HepG2 (cell line): ENCODE data around the gene KRTAP26-1. TPM values are rescaled to one million over a fixed set of nuclear protein-coding genes. Genes with fewer than 3 reads are reported as not detected.

ENCODE experiments used
- ATAC-seq: fragments of 200-7000 bp; cut with Tn5 transposase; 3 replicates; pipeline ENCODE4 v1.9.1; 2020; ENCODE audit warnings: mild to moderate bottlenecking, moderate library complexity
- BruUV-seq: library from RNA; stranded (reverse); fragments of 400-500 nt; replicated peaks from 2 replicates; lab custom pipeline; 2021; lab: Mats Ljungman, UMichigan
- CTCF ChIA-PET: fragments of 300-600 bp; formaldehyde crosslinking; extraction: SDS; loops from one replicate; lab custom pipeline; 2021; ENCODE audit warnings: low total read pairs, inconsistent platforms, low intra/inter-chr PET ratio; lab: Yijun Ruan, JAX
- POLR2A ChIA-PET: fragments of 350-600 bp; sonication (Branson Sonifier 250); formaldehyde crosslinking; loops from one replicate; lab custom pipeline; 2020; ENCODE audit warnings: antibody characterized with exemption, inconsistent platforms; lab: Yijun Ruan, JAX
- DNase-seq: peaks from one replicate; pipeline ENCODE4 v3.0.0-alpha.2; 2015; ENCODE audit warnings: low spot score
- FAIRE-seq: peaks from 3 replicates; lab custom pipeline; 2011; peaks lifted over from hg19 to GRCh38; lab: Jason Lieb, UNC
- H2AFZ ChIP-seq: one replicate; pipeline ENCODE4 v1.6.1; 2011; ENCODE audit warnings: low read length, inconsistent platforms
- H3K27ac ChIP-seq: fragments of 300-600 bp; 3 replicates; pipeline ENCODE4 v1.8.0; 2011; ENCODE audit warnings: mixed run types, mild to moderate bottlenecking, mixed read lengths, low read length, inconsistent platforms; ENCODE audit not compliant: insufficient read depth; ENCODE audit errors: extremely low read length
- H3K27me3 ChIP-seq, 2 experiments: fragments of 200-600 bp in 1 of 2; 2 replicates in 1 of 2; 3 replicates in 1 of 2; pipeline versions ENCODE4 v1.6.0 to v1.8.0; 2011; ENCODE audit warnings: low read length in 2 of 2, mild to moderate bottlenecking in 2 of 2, moderate library complexity in 2 of 2, inconsistent platforms in 1 of 2; ENCODE audit not compliant: insufficient read depth in 2 of 2, control insufficient read depth in 1 of 2
- H3K36me3 ChIP-seq, 2 experiments: fragments of 200-600 bp in 1 of 2; replicated peaks in 1 of 2; 2 replicates in 1 of 2; 3 replicates in 1 of 2; pipeline versions ENCODE4 v1.5.1 to v1.8.0; 2011; ENCODE audit warnings: low read length in 2 of 2, inconsistent platforms in 1 of 2; ENCODE audit not compliant: insufficient read depth in 2 of 2, control insufficient read depth in 1 of 2
- H3K4me1 ChIP-seq: 2 replicates; pipeline ENCODE4 v1.5.1; 2012; ENCODE audit warnings: low read length, inconsistent platforms; ENCODE audit not compliant: insufficient read depth
- H3K4me2 ChIP-seq: 2 replicates; pipeline ENCODE4 v1.6.0; 2011; ENCODE audit warnings: low read depth, low read length, inconsistent platforms
- H3K4me3 ChIP-seq, 3 experiments: fragments of 200-600 bp in 1 of 3; sonication (generic), shearing (Covaris generic) in 1 of 3; replicated peaks in 1 of 3; 2 replicates each; pipeline ENCODE4 v1.5.1; 2011 to 2016; ENCODE audit warnings: low read length in 3 of 3, inconsistent platforms in 2 of 3, low read depth in 2 of 3, mild to moderate bottlenecking in 2 of 3, control low read depth in 1 of 3, mixed read lengths in 1 of 3; ENCODE audit not compliant: insufficient read depth in 1 of 3
- H3K79me2 ChIP-seq: one replicate; pipeline ENCODE4 v1.6.1; 2011; ENCODE audit warnings: low read length, inconsistent platforms; ENCODE audit not compliant: insufficient read depth
- H3K9ac ChIP-seq: 2 replicates; pipeline ENCODE4 v1.6.0; 2011; ENCODE audit warnings: mild to moderate bottlenecking, low read depth, low read length, inconsistent platforms; ENCODE audit not compliant: insufficient read depth
- H3K9me3 ChIP-seq: 2 replicates; pipeline ENCODE4 v1.5.1; 2012; ENCODE audit warnings: mild to moderate bottlenecking, low read length
- H4K20me1 ChIP-seq: 2 replicates; pipeline ENCODE4 v1.6.0; 2011; ENCODE audit warnings: inconsistent platforms, mild to moderate bottlenecking, low read length, moderate library complexity; ENCODE audit not compliant: insufficient read depth
- BHLHE40 ChIP-seq: IDR thresholded peaks from 2 replicates; pipeline ENCODE4 v1.6.1; 2011; ENCODE audit warnings: low read length, improper control_type of control experiment
- CBX5 ChIP-seq: sonication (generic); formaldehyde crosslinking; IDR thresholded peaks from 2 replicates; pipeline ENCODE4 v1.4.0; 2020; ENCODE audit warnings: missing genetic modification reagents, borderline replicate concordance
- DMAP1 ChIP-seq: IDR thresholded peaks from 2 replicates; pipeline ENCODE4 v1.6.1; 2016
- E2F5 ChIP-seq: sonication (generic); formaldehyde crosslinking; conservative IDR thresholded peaks from 2 replicates; pipeline ENCODE4 v1.4.0; 2020; ENCODE audit warnings: missing genetic modification reagents
- ERF ChIP-seq: IDR thresholded peaks from 2 replicates; pipeline ENCODE4 v1.6.1; 2018; ENCODE audit warnings: missing biosample characterization, missing genetic modification reagents
- FOSL2 ChIP-seq: sonication (generic); formaldehyde crosslinking; IDR thresholded peaks from 2 replicates; pipeline ENCODE4 v1.4.0; 2020; ENCODE audit warnings: missing genetic modification reagents
- GABPA ChIP-seq, 2 experiments: IDR thresholded peaks; 2 replicates each; pipeline ENCODE4 v1.6.1; 2011 to 2016; ENCODE audit warnings: low read depth in 2 of 2, low read length in 1 of 2, missing biosample characterization in 1 of 2, missing genetic modification characterization in 1 of 2
- HNF4A ChIP-seq: sonication (generic); formaldehyde crosslinking; IDR thresholded peaks from 2 replicates; pipeline ENCODE4 v1.4.0; 2020; ENCODE audit warnings: missing genetic modification reagents
- MEIS2 ChIP-seq: sonication (generic); formaldehyde crosslinking; IDR thresholded peaks from 2 replicates; pipeline ENCODE4 v1.9.0; 2021; ENCODE audit warnings: mild to moderate bottlenecking, missing genetic modification reagents
- RELA ChIP-seq: sonication (generic); formaldehyde crosslinking; IDR thresholded peaks from 2 replicates; pipeline ENCODE4 v1.4.0; 2020; ENCODE audit warnings: missing genetic modification reagents
- SCMH1 ChIP-seq: sonication (generic); formaldehyde crosslinking; IDR thresholded peaks from 2 replicates; pipeline ENCODE4 v1.9.0; 2021; ENCODE audit warnings: missing genetic modification reagents, mild to moderate bottlenecking, borderline replicate concordance
- SMAD3 ChIP-seq: sonication (generic); formaldehyde crosslinking; IDR thresholded peaks from 2 replicates; pipeline ENCODE4 v1.4.0; 2020; ENCODE audit warnings: missing genetic modification reagents
- SP140L ChIP-seq: sonication (generic); formaldehyde crosslinking; IDR thresholded peaks from 2 replicates; pipeline ENCODE4 v1.4.0; 2020; ENCODE audit warnings: missing genetic modification reagents, borderline replicate concordance
- SP5 ChIP-seq: IDR thresholded peaks from 2 replicates; pipeline ENCODE4 v1.6.1; 2016; ENCODE audit warnings: low read depth, borderline replicate concordance
- TBP ChIP-seq: sonication (generic); formaldehyde crosslinking; IDR thresholded peaks from 2 replicates; pipeline ENCODE4 v1.5.0; 2020; ENCODE audit warnings: missing genetic modification reagents
- ZBTB46 ChIP-seq: sonication (generic); formaldehyde crosslinking; IDR thresholded peaks from 2 replicates; pipeline ENCODE4 v1.4.0; 2020; ENCODE audit warnings: mild to moderate bottlenecking, missing genetic modification reagents, borderline replicate concordance
- ZFP36L2 ChIP-seq: sonication (generic); formaldehyde crosslinking; IDR thresholded peaks from 2 replicates; pipeline ENCODE4 v1.4.0; 2020; ENCODE audit warnings: missing genetic modification reagents
- ZNF468 ChIP-seq: sonication (generic); formaldehyde crosslinking; IDR thresholded peaks from 2 replicates; pipeline ENCODE4 v1.8.0; 2022; ENCODE audit warnings: mild to moderate bottlenecking, moderate library complexity, missing genetic modification reagents
- ZNF605 ChIP-seq: sonication (generic); formaldehyde crosslinking; IDR thresholded peaks from 2 replicates; pipeline ENCODE4 v1.8.0; 2022; ENCODE audit warnings: mild to moderate bottlenecking, missing genetic modification reagents
- ZNF747 ChIP-seq: sonication (generic); formaldehyde crosslinking; IDR thresholded peaks from 2 replicates; pipeline ENCODE4 v1.8.1; 2023; ENCODE audit warnings: missing genetic modification reagents, mild to moderate bottlenecking, borderline replicate concordance
- WGBS: methylation state at CpG from one replicate; pipeline ENCODE4 v1.1.6; 2017; ENCODE audit warnings: low lambda C conversion rate; 5-methylcytosine and 5-hydroxymethylcytosine counted together
- in situ Hi-C: cut with HindIII; loops from 2 replicates; pipeline ENCODE4 v1.10.0; 2017; ENCODE audit warnings: low pct_unique_long_range_greater_than_20kb; ENCODE audit not compliant: extremely low pct_ligation_motif_present
- intact Hi-C: fragments of 100-400 bp; cut with micrococcal nuclease; formaldehyde crosslinking; loops from one replicate; pipeline ENCODE4 v1.10.0; 2022; ENCODE audit not compliant: unreplicated experiment
- polyA plus RNA-seq, 8 experiments: library from polyadenylated mRNA; depleted of rRNA in 3 of 8; stranded (reverse) in 7 of 8; unstranded in 1 of 8; fragments of >200 nt; fragmentation: Illumina TruSeq in 4 of 8; extraction: Trizol in 4 of 8; gene quantifications; 2 replicates each; pipeline versions ENCODE4 v1.2.1 to v1.2.3, GENCODE V29; 2011 to 2016; ENCODE audit warnings: low read depth in 4 of 8, missing spikeins in 1 of 8, mixed read lengths in 1 of 8; ENCODE audit not compliant: insufficient read depth in 1 of 8
- total RNA-seq, 5 experiments: library from RNA; depleted of rRNA; stranded (reverse); fragments of >200 nt; fragmentation: Illumina TruSeq; extraction: Trizol; gene quantifications; 2 replicates each; pipeline ENCODE4 v1.2.3, GENCODE V29; 2016; ENCODE audit warnings: low read depth in 1 of 5

Gene KRTAP26-1
- total and polyA plus RNA-seq, 2 of the 13 experiments (the other 11 are each of a cell fraction or from before 2014, with no cell fraction given), result not detected

DNA sequence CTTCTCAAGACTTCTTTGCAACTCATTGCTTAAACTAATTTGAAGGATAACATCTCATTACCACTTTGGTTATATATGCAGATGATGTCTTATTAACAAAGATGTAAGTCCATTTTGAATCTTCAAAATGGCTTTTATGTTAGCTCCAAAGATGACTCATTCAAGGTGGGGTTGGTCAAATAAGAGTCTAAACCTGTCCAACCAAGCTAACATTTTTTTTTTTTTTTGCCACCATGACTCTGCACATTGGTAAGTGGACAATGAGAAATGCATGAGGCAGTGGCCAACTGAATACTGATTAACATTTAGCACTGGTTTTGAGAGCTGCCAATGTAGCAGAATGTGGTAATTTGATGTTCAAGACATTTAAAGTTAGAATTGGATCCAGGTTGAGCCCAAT is 17.7 kb upstream of the KRTAP26-1 start:
- in situ Hi-C loops (loop anchor here (25.0 kb wide), 1 partner anchor 750 kb away; no protein-coding TSS in a partner anchor), intact Hi-C loops (no loop called here)
- Histone ChIP-seq H3K27me3 (no peaks in the 10 kb centered on the region), H3K27ac (no peak overlapping the region), H3K79me2 (no peaks in the 10 kb centered on the region), H3K4me1 (no peaks in the 10 kb centered on the region), H3K4me2 (no peak overlapping the region), H3K4me3 (no peak overlapping the region), H3K9me3 (peaks cover 66% of the 10 kb centered on the region), H4K20me1 (no peaks in the 10 kb centered on the region), H2AFZ (no peak overlapping the region), H3K9ac (no peak overlapping the region), H3K36me3 (no peaks in the 10 kb centered on the region)
- CTCF ChIA-PET, result no interaction called here
- DNase-seq (no peak), FAIRE-seq (no peak), ATAC-seq (no peak)
- no TSS peak for BruUV-seq
- TF ChIP-seq ZNF468 (CRISPR knock-in tag) (no peak), ZFP36L2 (CRISPR knock-in tag) (no peak), ERF (CRISPR knock-in tag) (no peak), CBX5 (CRISPR knock-in tag) (no peak), BHLHE40 (no peak), ZNF747 (CRISPR knock-in tag) (no peak), TBP (CRISPR knock-in tag) (no peak)
- POLR2A ChIA-PET, result no interaction called here

GRCh38 chr21:30337276-30337744 is 17.2 kb upstream of the KRTAP26-1 start, which contains the start of gene KRTAP27-1:
TSS of gene KRTAP27-1 (minus strand) at chr21:30337694. CDS start at chr21:30337668, 26 bp downstream.
- POLR2A ChIA-PET, result no interaction called here
- no peak within 1 kb of the TSS for H2AFZ ChIP-seq
- H3K4me3 ChIP-seq, result no peak within 1 kb of the TSS
- in situ Hi-C loops (loop anchor here (25.0 kb wide), 1 partner anchor 750 kb away; no protein-coding TSS in a partner anchor), intact Hi-C loops (no loop called here)
- FAIRE-seq (no peak), DNase-seq (no peak), ATAC-seq (no peak)
- H3K36me3 ChIP-seq, result no peaks in the 10 kb centered on the region
- WGBS, result 18% methylated on average over 3 of the region's 6 CpGs
- peaks cover 71% of the 10 kb centered on the region for H3K9me3 ChIP-seq
- H3K4me2 ChIP-seq, result no peak within 1 kb of the TSS
- H3K79me2 ChIP-seq, result no peaks in the 10 kb centered on the region
- no peaks in the 10 kb centered on the region for H3K4me1 ChIP-seq
- CTCF ChIA-PET, result no interaction called here
- H3K9ac ChIP-seq, result no peak within 1 kb of the TSS
- BruUV-seq, result no TSS peak
- H4K20me1 ChIP-seq, result no peaks in the 10 kb centered on the region
- H3K27me3 ChIP-seq, result no peaks in the 10 kb centered on the region
- H3K27ac ChIP-seq, result no peak within 1 kb of the TSS
- TF ChIP-seq ZNF605 (CRISPR knock-in tag) (no peak), MEIS2 (CRISPR knock-in tag) (no peak), HNF4A (CRISPR knock-in tag) (no peak), GABPA (IDR thresholded peaks at IDR 0.05; ENCODE audit: low read depth, low read length) (no peak), GABPA (CRISPR knock-in tag; IDR thresholded peaks at IDR 0.05; ENCODE audit: low read depth) (no peak), RELA (CRISPR knock-in tag) (no peak), SP140L (CRISPR knock-in tag) (no peak), E2F5 (no peak), SMAD3 (CRISPR knock-in tag) (no peak), FOSL2 (CRISPR knock-in tag) (no peak), ZBTB46 (CRISPR knock-in tag) (no peak), SP5 (CRISPR knock-in tag) (no peak), SCMH1 (CRISPR knock-in tag) (no peak), DMAP1 (CRISPR knock-in tag) (no peak)
